Gastroesophageal sphincter (tissue), 4 donors: Measurements from ENCODE around the gene MAML3. TPM values are rescaled to one million over a fixed set of nuclear protein-coding genes. Genes with fewer than 3 reads are reported as not detected.
A peak's percentile ranks its signal among the peaks of the same experiment; 100 is the strongest.

ENCODE experiments used
- ATAC-seq: fragments of 150-250 bp; one replicate; pipeline ENCODE4 v1.9.1; 2016; ENCODE audit warnings: mild to moderate bottlenecking, moderate library complexity
- H3K27ac ChIP-seq, 4 donors: fragments of 200-600 bp; sonication (generic) in 3 of 4; 1 replicate in 3 of 4; 2 replicates in 1 of 4; pipeline ENCODE4 v1.5.1; 2016 to 2019
- H3K27me3 ChIP-seq: fragments of 200-600 bp; sonication (generic); one replicate; pipeline ENCODE4 v1.5.1; 2019
- H3K36me3 ChIP-seq, 2 donors: fragments of 200-600 bp; sonication (generic); one replicate each; pipeline ENCODE4 v1.5.1; 2019; ENCODE audit warnings: control low read depth in 1 of 2
- H3K4me1 ChIP-seq, 3 donors: fragments of 200-600 bp; sonication (generic); 1 replicate in 2 of 3; 2 replicates in 1 of 3; pipeline ENCODE4 v1.5.1; 2016 to 2019; ENCODE audit warnings: control low read depth in 2 of 3
- H3K4me3 ChIP-seq, 2 donors: fragments of 200-600 bp; sonication (generic); one replicate each; pipeline ENCODE4 v1.5.1; 2019; ENCODE audit warnings: mild to moderate bottlenecking in 1 of 2, moderate library complexity in 1 of 2
- H3K9me3 ChIP-seq, 3 donors: fragments of 200-600 bp; sonication (generic); one replicate each; pipeline ENCODE4 v1.5.1; 2017 to 2019; ENCODE audit warnings: control low read depth in 2 of 3
- CTCF ChIP-seq, 4 experiments: fragments of 200-600 bp in 2 of 4; fragments of 450-650 bp in 2 of 4; sonication (generic) in 1 of 4; IDR thresholded peaks; one replicate each; pipeline ENCODE4 v1.5.1; 2017 to 2019; ENCODE audit warnings: antibody characterized with exemption in 4 of 4, mild to moderate bottlenecking in 2 of 4, moderate library complexity in 2 of 4
- EP300 ChIP-seq: sonication (generic); formaldehyde crosslinking; IDR thresholded peaks from one replicate; pipeline ENCODE4 v1.6.1; 2017; ENCODE audit warnings: antibody characterized with exemption, mild to moderate bottlenecking
- POLR2A ChIP-seq, 2 donors: fragments of 450-650 bp; IDR thresholded peaks; one replicate each; pipeline ENCODE4 v1.6.1; 2017; ENCODE audit warnings: antibody characterized with exemption in 2 of 2, mild to moderate bottlenecking in 2 of 2, moderate library complexity in 1 of 2
- POLR2AphosphoS5 ChIP-seq: sonication (generic); formaldehyde crosslinking; IDR thresholded peaks from one replicate; pipeline ENCODE4 v1.6.1; 2017; ENCODE audit warnings: antibody characterized with exemption
- WGBS, 2 donors: methylation state at CpG; one replicate each; pipeline ENCODE4 v1.1.5; 2018; ENCODE audit warnings: low coverage in 1 of 2; 5-methylcytosine and 5-hydroxymethylcytosine counted together
- total RNA-seq, 4 donors: library from RNA; depleted of rRNA; stranded (reverse); fragments of >200 nt; gene quantifications; one replicate each; pipeline ENCODE4 v1.1.0, GENCODE V29; 2016

The MAML3 gene
- total RNA-seq, 4 donors from 2014 or later = 5.3 to 10.6 (median 9.3) TPM

- Histone ChIP-seq H3K4me1 (peaks cover 16 to 58% (median 19%) of the 10 kb centered on the region in 3 donors), H3K36me3 (no peaks in the 10 kb centered on the region), H3K27ac (peak overlapping the region; percentile 39 to 52 (median 46)), H3K27me3 (no peaks in the 10 kb centered on the region), H3K4me3 (no peak overlapping the region), H3K9me3 (no peaks in the 10 kb centered on the region)
- TF ChIP-seq EP300 (no peak), CTCF (IDR thresholded peaks at IDR 0.05) (no peak), POLR2AphosphoS5 (no peak), POLR2A (IDR thresholded peaks at IDR 0.05) (no peak)
- no peak for ATAC-seq
- 23 to 31% methylated on average over 3 of the region's 3 CpGs for WGBS, 2 donors
Observed at GRCh38 chr4:139973015-139973414, 181.0 kb downstream of the MAML3 start.

- ATAC-seq = no peak
- TF ChIP-seq CTCF (IDR thresholded peaks at IDR 0.05) (no peak), EP300 (no peak), POLR2AphosphoS5 (no peak), POLR2A (IDR thresholded peaks at IDR 0.05) (no peak)
- no peaks in the 10 kb centered on the region for H3K27me3 ChIP-seq
- H3K9me3 ChIP-seq = no peaks in the 10 kb centered on the region
- H3K4me1 ChIP-seq = peaks cover 16 to 60% (median 19%) of the 10 kb centered on the region in 3 donors
- no peak overlapping the region for H3K4me3 ChIP-seq
- no peak overlapping the region for H3K27ac ChIP-seq
- H3K36me3 ChIP-seq = no peaks in the 10 kb centered on the region
Observed at GRCh38 chr4:139972305-139972704, 181.7 kb downstream of the MAML3 start.

GRCh38 chr4:139971111-139971510 lies 182.9 kb downstream of the MAML3 start:
- TF ChIP-seq POLR2AphosphoS5 = no peak
- no peak for TF ChIP-seq CTCF (IDR thresholded peaks at IDR 0.05)
- no peak for TF ChIP-seq POLR2A (IDR thresholded peaks at IDR 0.05)
- no peak for TF ChIP-seq EP300
- ATAC-seq = no peak
- no peaks in the 10 kb centered on the region for H3K36me3 ChIP-seq
- WGBS, 2 donors = 88 to 100% methylated on average over 1 of the region's 1 CpG
- peaks cover 12 to 59% (median 12%) of the 10 kb centered on the region in 3 donors for H3K4me1 ChIP-seq
- H3K4me3 ChIP-seq = no peak overlapping the region
- no peaks in the 10 kb centered on the region for H3K9me3 ChIP-seq
- H3K27ac ChIP-seq = no peak overlapping the region
- no peaks in the 10 kb centered on the region for H3K27me3 ChIP-seq

- Histone ChIP-seq H3K4me3 (no peak overlapping the region), H3K4me1 (peaks cover 5 to 61% (median 12%) of the 10 kb centered on the region in 3 donors), H3K27ac (peak overlapping the region in 1 of 4 donors; percentile 19), H3K9me3 (no peaks in the 10 kb centered on the region), H3K36me3 (no peaks in the 10 kb centered on the region), H3K27me3 (no peaks in the 10 kb centered on the region)
- WGBS, 2 donors = 31 to 57% methylated on average over 7 of the region's 7 CpGs
- TF ChIP-seq EP300 (no peak), POLR2A (IDR thresholded peaks at IDR 0.05) (no peak), CTCF (IDR thresholded peaks at IDR 0.05) (no peak), POLR2AphosphoS5 (no peak)
- ATAC-seq = no peak
Observed at GRCh38 chr4:139969635-139970266, 184.2 kb downstream of the MAML3 start.

- no peaks in the 10 kb centered on the region for H3K27me3 ChIP-seq
- no peaks in the 10 kb centered on the region for H3K9me3 ChIP-seq
- no peak for ATAC-seq
- no peaks in the 10 kb centered on the region for H3K36me3 ChIP-seq
- WGBS, 2 donors = 40 to 72% methylated on average over 1 to 3 of the region's 3 CpGs
- H3K4me1 ChIP-seq = peaks cover 5 to 68% (median 15%) of the 10 kb centered on the region in 3 donors
- TF ChIP-seq CTCF (IDR thresholded peaks at IDR 0.05) (no peak), POLR2A (IDR thresholded peaks at IDR 0.05) (no peak), POLR2AphosphoS5 (no peak), EP300 (no peak)
- H3K27ac ChIP-seq = peak overlapping the region in 2 of 4 donors; percentile 28 to 31
- H3K4me3 ChIP-seq = no peak overlapping the region
Observed at GRCh38 chr4:139968831-139969230, 185.2 kb downstream of the MAML3 start.
